ENCODE results near the gene CAMK1D.
"Not testable (repeated sequence)": the region's sequence is repeated elsewhere in the genome, so short reads cannot be mapped to it uniquely, and the experiment has no call there.

Gene CAMK1D

GRCh38 chr10:12733271-12733670 is 383.9 kb downstream of the CAMK1D start:
- TF ChIP-seq CTCF (IDR thresholded peaks at IDR 0.05; ENCODE audit: low read depth, low read length, missing control alignments): no peak
- DNase-seq (ENCODE audit: low read depth): no peak
- H3K4me3 ChIP-seq (ENCODE audit: low read depth, low read length): no peak overlapping the region

GRCh38 chr10:12735843-12736462 is 386.6 kb downstream of the CAMK1D start:
- no peak overlapping the region for H3K4me3 ChIP-seq (ENCODE audit: low read depth, low read length)
- TF ChIP-seq CTCF (IDR thresholded peaks at IDR 0.05; ENCODE audit: low read depth, low read length, missing control alignments): no peak
- DNase-seq (ENCODE audit: low read depth): no peak

GRCh38 chr10:12740813-12741212 is 391.5 kb downstream of the CAMK1D start:
- DNase-seq (ENCODE audit: low read depth): no peak
- no peak overlapping the region for H3K4me3 ChIP-seq (ENCODE audit: low read depth, low read length)
- no peak for TF ChIP-seq CTCF (IDR thresholded peaks at IDR 0.05; ENCODE audit: low read depth, low read length, missing control alignments)

GRCh38 chr10:12741360-12741804 is 392.0 kb downstream of the CAMK1D start:
- no peak for DNase-seq (ENCODE audit: low read depth)
- TF ChIP-seq CTCF (IDR thresholded peaks at IDR 0.05; ENCODE audit: low read depth, low read length, missing control alignments): no peak

GRCh38 chr10:12742771-12743170 is 393.4 kb downstream of the CAMK1D start:
- TF ChIP-seq CTCF (IDR thresholded peaks at IDR 0.05; ENCODE audit: low read depth, low read length, missing control alignments): no peak
- DNase-seq (ENCODE audit: low read depth): no peak
- no peak overlapping the region for H3K4me3 ChIP-seq (ENCODE audit: low read depth, low read length)

More at GRCh38 chr10:12741360-12741804, 392.0 kb downstream of the CAMK1D start:
- no peak overlapping the region for H3K4me3 ChIP-seq (ENCODE audit: low read depth, low read length)

GRCh38 chr10:12743466-12743865 is 394.1 kb downstream of the CAMK1D start:
- not testable (repeated sequence) for H3K4me3 ChIP-seq (ENCODE audit: low read depth, low read length); DNase-seq (ENCODE audit: low read depth)

- H3K4me3 ChIP-seq (ENCODE audit: low read depth, low read length): no peak overlapping the region
- no peak for DNase-seq (ENCODE audit: low read depth)
- no peak for TF ChIP-seq CTCF (IDR thresholded peaks at IDR 0.05; ENCODE audit: low read depth, low read length, missing control alignments)
Measured at GRCh38 chr10:12743941-12744340, 394.6 kb downstream of the CAMK1D start.
